RWPE2 (cell line): ENCODE measurements around the gene WNK1.

Source experiments
- ATAC-seq: fragments of 200-7000 bp; cut with Tn5 transposase; 3 replicates; pipeline ENCODE4 v1.9.1; 2021; ENCODE audit warnings: low read depth
- DNase-seq: peaks from one replicate; pipeline ENCODE4 v3.0.0-alpha.2; 2020; ENCODE audit warnings: low spot score
- H3K27ac ChIP-seq: fragments of 450-650 bp; 2 replicates; pipeline ENCODE4 v1.5.1; 2017; ENCODE audit warnings: mild to moderate bottlenecking; ENCODE audit not compliant: poor library complexity, severe bottlenecking
- H3K27me3 ChIP-seq: fragments of 250-450 bp; sonication (Bioruptor Pico); 2 replicates; pipeline ENCODE4 v1.5.1; 2021; ENCODE audit warnings: mild to moderate bottlenecking, moderate library complexity; ENCODE audit not compliant: insufficient read depth, poor library complexity, severe bottlenecking
- H3K36me3 ChIP-seq: fragments of 250-450 bp; sonication (Bioruptor Pico); 2 replicates; pipeline ENCODE4 v1.5.1; 2020; ENCODE audit warnings: low read depth, mild to moderate bottlenecking, moderate library complexity
- H3K4me1 ChIP-seq: fragments of 250-450 bp; sonication (Bioruptor Pico); 2 replicates; pipeline ENCODE4 v1.5.1; 2021; ENCODE audit warnings: mild to moderate bottlenecking, moderate library complexity; ENCODE audit not compliant: insufficient read depth, poor library complexity, severe bottlenecking
- H3K4me3 ChIP-seq: fragments of 250-450 bp; sonication (Bioruptor Pico); 2 replicates; pipeline ENCODE4 v1.5.1; 2021; ENCODE audit warnings: mild to moderate bottlenecking, moderate library complexity; ENCODE audit not compliant: severe bottlenecking
- H3K9me3 ChIP-seq: fragments of 250-450 bp; sonication (Bioruptor Pico); 2 replicates; pipeline ENCODE4 v1.5.1; 2021; ENCODE audit warnings: mild to moderate bottlenecking, moderate library complexity; ENCODE audit not compliant: severe bottlenecking
- TF ChIP-seq, protein P1 (sequence below): fragments of 450-650 bp; IDR thresholded peaks from one replicate; pipeline ENCODE4 v1.5.1; 2017; ENCODE audit warnings: mild to moderate bottlenecking, moderate library complexity; ENCODE audit not compliant: poor library complexity, severe bottlenecking

The WNK1 gene

DNA sequence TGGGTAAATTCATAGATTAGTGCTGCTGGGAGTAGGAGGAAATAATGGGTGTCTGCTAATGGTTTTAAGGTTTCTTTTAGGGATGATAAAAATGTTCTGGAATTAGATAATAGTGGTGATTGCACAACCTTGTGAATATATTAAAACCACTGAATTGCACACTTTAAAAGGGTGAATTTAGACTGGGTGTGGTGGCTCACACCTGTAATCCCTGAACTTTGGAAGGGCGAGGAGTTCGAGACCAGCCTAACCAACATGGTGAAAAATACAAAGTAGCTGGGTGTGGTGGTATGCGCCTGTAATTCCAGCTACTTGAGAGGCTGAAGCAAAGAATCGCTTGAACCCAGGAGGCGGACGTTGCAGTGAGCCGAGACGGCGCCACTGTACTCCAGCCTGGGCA is 195.9 kb downstream of the WNK1 start:
- Histone ChIP-seq H3K27ac (peak overlapping the region; percentile 93), H3K36me3 (peaks cover 21% of the 10 kb centered on the region), H3K4me1 (peaks cover 8% of the 10 kb centered on the region), H3K27me3 (no peaks in the 10 kb centered on the region), H3K4me3 (peak overlapping the region; percentile 76), H3K9me3 (no peaks in the 10 kb centered on the region)
- DNase-seq = no peak
- TF ChIP-seq, protein P1, sequence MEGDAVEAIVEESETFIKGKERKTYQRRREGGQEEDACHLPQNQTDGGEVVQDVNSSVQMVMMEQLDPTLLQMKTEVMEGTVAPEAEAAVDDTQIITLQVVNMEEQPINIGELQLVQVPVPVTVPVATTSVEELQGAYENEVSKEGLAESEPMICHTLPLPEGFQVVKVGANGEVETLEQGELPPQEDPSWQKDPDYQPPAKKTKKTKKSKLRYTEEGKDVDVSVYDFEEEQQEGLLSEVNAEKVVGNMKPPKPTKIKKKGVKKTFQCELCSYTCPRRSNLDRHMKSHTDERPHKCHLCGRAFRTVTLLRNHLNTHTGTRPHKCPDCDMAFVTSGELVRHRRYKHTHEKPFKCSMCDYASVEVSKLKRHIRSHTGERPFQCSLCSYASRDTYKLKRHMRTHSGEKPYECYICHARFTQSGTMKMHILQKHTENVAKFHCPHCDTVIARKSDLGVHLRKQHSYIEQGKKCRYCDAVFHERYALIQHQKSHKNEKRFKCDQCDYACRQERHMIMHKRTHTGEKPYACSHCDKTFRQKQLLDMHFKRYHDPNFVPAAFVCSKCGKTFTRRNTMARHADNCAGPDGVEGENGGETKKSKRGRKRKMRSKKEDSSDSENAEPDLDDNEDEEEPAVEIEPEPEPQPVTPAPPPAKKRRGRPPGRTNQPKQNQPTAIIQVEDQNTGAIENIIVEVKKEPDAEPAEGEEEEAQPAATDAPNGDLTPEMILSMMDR = no peak
- ATAC-seq = no peak

DNA sequence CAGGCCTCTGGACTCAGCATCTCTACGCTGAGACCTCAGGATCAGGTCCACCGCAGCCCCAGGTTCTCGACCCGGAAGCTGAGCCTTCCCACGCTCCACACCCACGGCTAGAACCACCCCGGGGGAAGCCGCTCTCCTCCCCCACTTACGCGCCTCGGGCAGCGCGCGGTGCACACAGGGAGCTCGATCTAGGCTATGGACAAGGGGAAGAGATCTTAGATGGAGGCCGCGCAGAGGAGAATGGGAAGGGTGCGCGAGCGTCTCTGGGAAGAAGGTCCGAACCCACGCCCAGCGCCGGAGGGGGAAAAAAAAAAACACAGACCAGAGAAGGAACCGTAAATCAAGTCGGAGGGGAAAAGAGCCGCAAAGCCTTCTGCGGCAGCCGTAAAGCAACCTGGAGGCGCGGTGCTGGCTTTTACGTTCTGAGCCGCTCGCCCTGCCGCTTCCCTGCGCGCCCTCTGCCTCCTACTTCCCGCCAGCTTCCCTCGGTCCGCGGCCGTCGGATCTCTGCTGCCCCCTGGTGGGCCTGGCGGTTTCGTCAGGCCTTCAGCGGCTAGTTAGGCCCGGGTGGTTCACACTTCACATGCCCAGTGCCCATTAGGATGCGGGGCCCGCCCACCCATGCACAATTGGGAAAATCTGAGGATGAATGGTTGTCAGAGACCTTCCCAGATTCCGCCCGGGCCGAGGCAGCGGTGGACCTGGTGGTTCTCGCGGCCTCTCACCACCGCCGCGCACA is 197.2 kb downstream of the WNK1 start, which contains the start of gene RAD52:
RAD52 (minus strand) TSS at position 242 of the 739 bp plus-strand sequence. CDS start 16,636 bp downstream, outside the sequence.
- H3K4me3 ChIP-seq = peak within 1 kb of the TSS; percentile 76
- no peaks in the 10 kb centered on the region for H3K27me3 ChIP-seq
- peak within 1 kb of the TSS; percentile 93 for H3K27ac ChIP-seq
- peaks cover 10% of the 10 kb centered on the region; the same call in 1 of the 2 replicates for H3K36me3 ChIP-seq
- TF ChIP-seq, protein P1 = peak; percentile 100
- peak; percentile 99 for DNase-seq
- ATAC-seq = peak; percentile 84
- H3K9me3 ChIP-seq = no peaks in the 10 kb centered on the region
- peaks cover 19% of the 10 kb centered on the region for H3K4me1 ChIP-seq

DNA sequence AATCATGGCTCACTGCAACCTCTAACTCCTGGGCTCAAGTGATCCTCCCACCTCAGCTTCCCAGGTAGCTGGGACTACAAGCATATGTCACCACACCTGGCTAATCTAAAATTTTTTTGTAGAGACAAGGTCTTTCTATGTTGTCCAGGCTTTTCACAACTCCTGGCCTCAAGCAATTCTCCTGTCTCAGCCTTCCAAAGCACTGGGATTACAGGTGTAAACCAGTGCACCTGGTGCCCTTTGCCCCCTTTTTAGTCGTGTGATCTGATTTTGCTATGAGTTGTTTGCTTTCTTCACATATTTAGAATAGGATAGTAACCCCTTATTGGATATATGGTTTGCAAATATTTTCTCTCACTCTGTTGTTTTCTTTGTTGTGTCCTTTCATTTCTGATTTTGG is 198.8 kb downstream of the WNK1 start:
- no peak for ATAC-seq

DNA sequence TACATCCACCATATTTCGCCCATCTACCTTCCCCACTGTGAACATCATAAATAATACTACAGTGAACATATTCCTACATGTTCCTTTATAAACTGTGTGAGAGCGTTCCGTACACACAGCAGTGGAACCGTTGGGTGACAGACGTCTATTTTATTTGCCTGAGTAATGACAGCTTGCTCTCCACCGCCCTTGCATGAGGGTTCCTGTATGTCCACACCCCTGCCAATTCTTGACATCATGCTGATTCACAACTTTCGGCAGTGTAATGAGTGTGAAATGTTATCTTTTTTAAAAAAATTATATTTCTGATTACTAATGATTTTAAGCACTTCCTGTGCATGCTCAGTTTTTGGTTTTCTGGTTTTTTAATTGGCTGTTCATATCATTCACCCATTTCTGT is 201.4 kb downstream of the WNK1 start:
- TF ChIP-seq, protein P1 = no peak
- Histone ChIP-seq H3K27ac (peak overlapping the region; percentile 47), H3K4me1 (peaks cover 13% of the 10 kb centered on the region), H3K27me3 (no peaks in the 10 kb centered on the region), H3K9me3 (no peaks in the 10 kb centered on the region), H3K36me3 (no peaks in the 10 kb centered on the region), H3K4me3 (no peak overlapping the region)
- DNase-seq (no peak), ATAC-seq (peak; percentile 43)

More for the DNA sequence above, 198.8 kb downstream of the WNK1 start:
- TF ChIP-seq, protein P1 = no peak
- Histone ChIP-seq H3K4me1 (peaks cover 19% of the 10 kb centered on the region), H3K27ac (no peak overlapping the region), H3K27me3 (no peaks in the 10 kb centered on the region), H3K9me3 (no peaks in the 10 kb centered on the region), H3K4me3 (no peak overlapping the region), H3K36me3 (peaks cover 8% of the 10 kb centered on the region; the same call in 1 of the 2 replicates)
- no peak for DNase-seq

DNA sequence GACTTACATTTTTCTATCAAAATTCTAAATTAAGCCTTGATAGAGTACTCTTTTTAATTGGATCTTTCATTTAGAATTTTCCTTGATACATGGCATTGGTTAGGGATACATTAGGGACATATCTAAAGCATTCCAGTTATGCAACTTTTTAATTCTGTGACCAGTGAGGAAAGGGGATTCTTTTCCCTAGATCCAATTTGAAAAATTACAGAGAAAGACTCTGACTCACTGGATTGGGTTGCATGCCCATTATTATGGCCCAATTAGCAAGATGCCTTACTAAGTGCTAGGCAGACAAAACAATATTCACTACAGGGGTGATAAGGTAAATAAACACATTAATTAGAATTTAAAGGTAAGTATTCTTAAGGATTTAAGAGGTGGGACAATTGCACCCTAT is 202.4 kb downstream of the WNK1 start:
- H3K4me1 ChIP-seq = peaks cover 13% of the 10 kb centered on the region
- no peak for DNase-seq
- no peaks in the 10 kb centered on the region for H3K9me3 ChIP-seq
- H3K4me3 ChIP-seq = no peak overlapping the region
- no peak for ATAC-seq
- peak overlapping the region; percentile 47 for H3K27ac ChIP-seq
- TF ChIP-seq, protein P1 = no peak
- H3K27me3 ChIP-seq = no peaks in the 10 kb centered on the region
- no peaks in the 10 kb centered on the region for H3K36me3 ChIP-seq
